ENCODE data around the gene GLB1L.

The GLB1L gene

DNA sequence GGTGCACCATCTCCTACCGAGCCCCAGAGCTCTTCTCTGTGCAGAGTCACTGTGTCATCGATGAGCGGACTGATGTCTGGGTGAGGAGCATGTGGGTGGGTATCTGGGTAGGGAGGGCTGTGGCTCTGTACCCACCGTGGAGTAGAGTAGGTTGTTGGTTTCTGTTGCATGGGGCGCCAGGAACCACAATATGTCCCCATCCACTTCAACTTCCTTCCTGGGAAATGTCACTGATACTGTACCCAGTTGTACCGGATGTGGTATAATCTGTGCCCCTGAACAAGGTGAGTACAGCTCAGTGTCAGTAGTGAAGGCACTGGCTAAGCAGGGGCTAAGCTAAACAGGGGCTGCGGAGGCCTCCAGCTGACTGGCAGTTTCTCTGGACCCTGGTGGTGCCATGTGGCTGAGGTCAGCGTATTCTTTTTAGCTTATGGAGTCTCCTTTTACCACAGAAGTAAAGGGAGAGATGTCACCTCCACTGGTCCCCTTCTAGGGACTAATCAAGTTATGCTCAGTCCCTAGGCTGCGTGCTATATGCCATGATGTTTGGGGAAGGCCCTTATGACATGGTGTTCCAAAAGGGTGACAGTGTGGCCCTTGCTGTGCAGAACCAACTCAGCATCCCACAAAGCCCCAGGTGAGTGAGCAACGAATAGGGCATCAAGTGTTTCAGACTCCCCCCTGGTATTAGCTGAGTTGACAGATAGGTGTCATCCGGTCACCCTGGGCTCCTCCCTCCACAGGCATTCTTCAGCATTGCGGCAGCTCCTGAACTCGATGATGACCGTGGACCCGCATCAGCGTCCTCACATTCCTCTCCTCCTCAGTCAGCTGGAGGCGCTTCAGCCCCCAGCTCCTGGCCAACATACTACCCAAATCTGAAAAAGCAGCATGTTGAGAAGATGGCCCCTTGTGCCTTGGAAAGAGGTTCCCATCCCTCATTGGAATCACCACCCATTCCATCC is 2.7 kb upstream of the GLB1L start:
- Histone ChIP-seq H3K36me3 (no peaks in the 10 kb centered on the region), H3K4me1 (peaks cover 15% of the 10 kb centered on the region), H3K9me3 (no peaks in the 10 kb centered on the region), H3K27me3 (peaks cover 13% of the 10 kb centered on the region), H3K4me3 (ENCODE audit: low read depth, low read length) (no peak overlapping the region)
- TF ChIP-seq, protein P1, sequence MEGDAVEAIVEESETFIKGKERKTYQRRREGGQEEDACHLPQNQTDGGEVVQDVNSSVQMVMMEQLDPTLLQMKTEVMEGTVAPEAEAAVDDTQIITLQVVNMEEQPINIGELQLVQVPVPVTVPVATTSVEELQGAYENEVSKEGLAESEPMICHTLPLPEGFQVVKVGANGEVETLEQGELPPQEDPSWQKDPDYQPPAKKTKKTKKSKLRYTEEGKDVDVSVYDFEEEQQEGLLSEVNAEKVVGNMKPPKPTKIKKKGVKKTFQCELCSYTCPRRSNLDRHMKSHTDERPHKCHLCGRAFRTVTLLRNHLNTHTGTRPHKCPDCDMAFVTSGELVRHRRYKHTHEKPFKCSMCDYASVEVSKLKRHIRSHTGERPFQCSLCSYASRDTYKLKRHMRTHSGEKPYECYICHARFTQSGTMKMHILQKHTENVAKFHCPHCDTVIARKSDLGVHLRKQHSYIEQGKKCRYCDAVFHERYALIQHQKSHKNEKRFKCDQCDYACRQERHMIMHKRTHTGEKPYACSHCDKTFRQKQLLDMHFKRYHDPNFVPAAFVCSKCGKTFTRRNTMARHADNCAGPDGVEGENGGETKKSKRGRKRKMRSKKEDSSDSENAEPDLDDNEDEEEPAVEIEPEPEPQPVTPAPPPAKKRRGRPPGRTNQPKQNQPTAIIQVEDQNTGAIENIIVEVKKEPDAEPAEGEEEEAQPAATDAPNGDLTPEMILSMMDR (IDR thresholded peaks at IDR 0.05; ENCODE audit: low read depth, low read length): no peak
- DNase-seq: no peak

DNA sequence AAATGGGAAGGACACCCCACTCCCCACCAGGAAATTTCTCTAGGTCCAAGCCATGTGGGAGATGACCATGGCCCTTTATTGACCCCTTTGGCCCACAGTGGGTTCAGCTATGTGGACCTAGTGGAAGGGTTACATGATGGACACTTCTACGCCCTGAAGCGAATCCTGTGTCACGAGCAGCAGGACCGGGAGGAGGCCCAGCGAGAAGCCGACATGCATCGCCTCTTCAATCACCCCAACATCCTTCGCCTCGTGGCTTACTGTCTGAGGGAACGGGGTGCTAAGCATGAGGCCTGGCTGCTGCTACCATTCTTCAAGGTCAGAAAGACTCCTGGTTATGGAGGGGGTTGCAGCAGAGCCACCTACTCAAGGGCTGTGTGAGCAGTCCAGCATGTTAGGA is 1.3 kb upstream of the GLB1L start:
- TF ChIP-seq, protein P1 (IDR thresholded peaks at IDR 0.05; ENCODE audit: low read depth, low read length): no peak
- no peak overlapping the region for H3K4me3 ChIP-seq (ENCODE audit: low read depth, low read length)
- H3K27me3 ChIP-seq: no peaks in the 10 kb centered on the region
- no peaks in the 10 kb centered on the region for H3K9me3 ChIP-seq
- DNase-seq: no peak
- peaks cover 15% of the 10 kb centered on the region for H3K4me1 ChIP-seq
- no peaks in the 10 kb centered on the region for H3K36me3 ChIP-seq

DNA sequence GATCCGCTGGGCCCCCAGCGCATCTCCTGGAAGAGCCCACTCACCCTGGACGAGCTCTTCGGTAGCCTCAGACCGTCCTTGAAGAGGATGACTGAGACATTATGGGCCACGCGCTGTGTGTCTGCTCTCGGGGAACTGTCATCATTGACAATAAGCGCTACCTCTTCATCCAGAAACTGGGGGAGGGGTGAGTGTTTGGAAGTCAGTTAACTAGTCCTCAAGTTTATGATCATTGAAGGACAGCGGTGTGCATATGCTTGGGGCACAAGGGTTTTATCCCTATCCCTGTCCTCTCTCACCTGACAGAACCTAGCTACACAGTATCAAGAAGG is 621 bp upstream of the GLB1L start:
- TF ChIP-seq, protein P1 (IDR thresholded peaks at IDR 0.05; ENCODE audit: low read depth, low read length): no peak
- H3K36me3 ChIP-seq: no peaks in the 10 kb centered on the region
- DNase-seq: no peak
- H3K4me3 ChIP-seq (ENCODE audit: low read depth, low read length): peak overlapping the region; percentile 95
- no peaks in the 10 kb centered on the region for H3K9me3 ChIP-seq
- H3K27me3 ChIP-seq: no peaks in the 10 kb centered on the region
- peaks cover 15% of the 10 kb centered on the region for H3K4me1 ChIP-seq

DNA sequence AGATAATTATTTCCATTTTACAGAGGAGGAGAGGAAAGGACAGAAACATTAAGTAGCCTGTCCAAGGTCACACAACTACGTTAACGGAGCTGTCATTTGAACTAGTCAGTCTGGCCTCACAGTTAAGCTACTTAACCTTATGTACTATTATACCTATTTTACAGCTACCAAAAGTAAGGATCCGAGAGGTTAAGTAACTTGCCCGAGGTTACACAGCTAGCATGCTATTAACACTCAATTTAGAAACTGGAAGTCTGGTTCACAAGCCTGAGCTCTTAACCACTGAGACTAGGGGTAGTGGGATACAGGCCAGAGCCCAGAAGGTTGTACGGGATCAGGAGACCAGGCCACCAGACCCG is 476 bp downstream of the GLB1L start:
- TF ChIP-seq, protein P1 (IDR thresholded peaks at IDR 0.05; ENCODE audit: low read depth, low read length): 0 out of 2 replicates have a peak, but pooled peaks have one; percentile 14
- H3K4me3 ChIP-seq (ENCODE audit: low read depth, low read length): peak overlapping the region; percentile 95
- no peaks in the 10 kb centered on the region for H3K36me3 ChIP-seq
- no peaks in the 10 kb centered on the region for H3K9me3 ChIP-seq
- H3K4me1 ChIP-seq: peaks cover 10% of the 10 kb centered on the region
- DNase-seq: no peak
- H3K27me3 ChIP-seq: no peaks in the 10 kb centered on the region

DNA sequence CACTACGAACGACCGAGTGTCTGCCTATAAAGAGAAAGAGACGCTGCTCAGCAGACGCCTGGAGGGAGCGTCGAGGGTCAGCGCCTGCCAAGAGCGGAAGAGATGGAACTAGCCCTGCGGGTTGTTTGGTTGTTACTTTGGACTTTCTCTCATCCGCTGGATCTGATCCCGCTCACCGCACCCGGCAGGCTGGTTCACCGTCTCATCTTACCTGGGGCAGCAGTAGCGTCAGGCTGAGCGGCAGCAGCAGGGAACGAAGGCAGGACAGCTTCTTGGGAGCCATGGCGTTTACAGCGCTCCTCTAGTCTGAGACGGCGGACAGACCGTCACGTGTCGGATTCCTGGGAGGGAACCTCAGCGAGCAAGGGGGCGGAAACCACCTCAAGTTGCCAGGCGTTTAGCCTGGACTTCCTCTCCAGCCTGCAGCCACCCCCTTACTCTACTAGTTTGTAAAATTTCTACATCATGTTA is 1.9 kb downstream of the GLB1L start:
- Histone ChIP-seq H3K4me3 (ENCODE audit: low read depth, low read length) (no peak overlapping the region), H3K36me3 (no peaks in the 10 kb centered on the region), H3K9me3 (no peaks in the 10 kb centered on the region), H3K27me3 (no peaks in the 10 kb centered on the region), H3K4me1 (no peaks in the 10 kb centered on the region)
- no peak for DNase-seq
- TF ChIP-seq, protein P1 (IDR thresholded peaks at IDR 0.05; ENCODE audit: low read depth, low read length): no peak

DNA sequence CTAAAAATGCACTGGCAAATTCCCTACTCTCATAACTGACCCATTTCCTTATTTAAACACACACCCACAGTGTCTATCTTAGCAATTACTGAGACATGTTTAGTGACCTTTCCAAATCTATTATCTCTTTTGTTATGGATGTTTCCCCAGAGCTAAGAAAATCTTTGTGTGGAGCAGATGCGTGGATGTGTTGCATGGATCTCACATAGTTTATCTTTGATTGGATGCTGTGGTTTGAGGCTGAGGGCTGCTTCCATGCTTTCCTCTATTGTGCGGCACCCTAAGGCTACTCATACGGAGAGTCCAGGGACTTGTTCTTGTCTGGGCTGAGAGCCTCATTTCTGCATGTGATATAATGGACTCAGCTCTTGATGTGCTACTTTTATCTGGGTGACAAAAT is 10.9 kb downstream of the GLB1L start:
- Histone ChIP-seq H3K36me3 (peaks cover 34% of the 10 kb centered on the region), H3K4me3 (ENCODE audit: low read depth, low read length) (no peak overlapping the region), H3K27me3 (no peaks in the 10 kb centered on the region), H3K9me3 (no peaks in the 10 kb centered on the region), H3K4me1 (no peaks in the 10 kb centered on the region)
- no peak for DNase-seq
- TF ChIP-seq, protein P1 (IDR thresholded peaks at IDR 0.05; ENCODE audit: low read depth, low read length): no peak
